Osteocyte (in vitro differentiated cells): ENCODE results near the gene HUNK. TPM values are rescaled to one million over a fixed set of nuclear protein-coding genes. Genes with fewer than 3 reads are reported as not detected.

Experiments
- DNase-seq: peaks from one replicate; pipeline ENCODE4 v3.0.0; 2021; ENCODE audit warnings: mixed read lengths; ENCODE audit not compliant: unreplicated experiment; ENCODE audit errors: extremely low spot score
- H3K27ac Mint-ChIP-seq: one replicate; pipeline ENCODE4 v1.8.0; 2021; ENCODE audit warnings: mild to moderate bottlenecking, mixed read lengths; ENCODE audit not compliant: unreplicated experiment
- H3K27me3 Mint-ChIP-seq: one replicate; pipeline ENCODE4 v1.8.0; 2021; ENCODE audit warnings: mixed read lengths; ENCODE audit not compliant: unreplicated experiment
- H3K36me3 Mint-ChIP-seq: one replicate; pipeline ENCODE4 v1.8.0; 2021; ENCODE audit warnings: mixed read lengths; ENCODE audit not compliant: unreplicated experiment
- H3K4me1 Mint-ChIP-seq: one replicate; pipeline ENCODE4 v1.8.0; 2021; ENCODE audit warnings: mixed read lengths; ENCODE audit not compliant: unreplicated experiment
- H3K4me3 Mint-ChIP-seq: one replicate; pipeline ENCODE4 v1.8.0; 2021; ENCODE audit warnings: mild to moderate bottlenecking, moderate library complexity, mixed read lengths; ENCODE audit not compliant: unreplicated experiment
- H3K9me3 Mint-ChIP-seq: one replicate; pipeline ENCODE4 v1.8.0; 2021; ENCODE audit warnings: mixed read lengths; ENCODE audit not compliant: unreplicated experiment
- total RNA-seq: library from RNA; stranded (reverse); gene quantifications from 2 replicates; pipeline ENCODE4 v1.2.1, GENCODE V29; 2021
- TF ChIP-seq, protein P1 (sequence below): fragments of 200-600 bp; sonication (generic); IDR thresholded peaks from 2 replicates; pipeline ENCODE4 v1.5.0; 2021; ENCODE audit warnings: antibody characterized with exemption, mild to moderate bottlenecking, moderate library complexity

Gene HUNK
- total RNA-seq, 1 donor from 2014 or later: 0.83 TPM

DNA sequence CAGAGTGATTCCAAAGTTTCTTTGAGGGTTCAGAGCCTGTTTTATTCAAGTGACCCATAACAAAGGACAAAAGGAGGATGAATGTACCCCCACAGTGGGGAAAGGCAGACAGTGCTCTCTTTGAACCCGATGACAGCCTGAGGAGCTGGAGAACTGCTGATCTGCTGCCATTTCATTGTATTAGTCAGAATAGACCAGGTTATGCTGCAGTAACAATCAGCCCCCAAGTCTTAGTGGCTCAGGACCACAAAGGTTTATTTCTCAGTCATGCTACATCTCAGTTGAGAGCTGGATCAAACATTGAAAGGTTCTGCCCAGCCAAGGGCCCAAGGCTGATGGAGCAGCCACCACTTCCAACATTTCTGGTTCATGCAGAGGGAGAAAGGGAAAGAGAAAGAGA lies 88.9 kb downstream of the HUNK start:
- Mint-ChIP-seq H3K4me3 (no peak overlapping the region), H3K27me3 (no peaks in the 10 kb centered on the region), H3K4me1 (no peaks in the 10 kb centered on the region), H3K27ac (no peak overlapping the region), H3K9me3 (no peaks in the 10 kb centered on the region), H3K36me3 (no peaks in the 10 kb centered on the region)
- DNase-seq: no peak
- TF ChIP-seq, protein P1, sequence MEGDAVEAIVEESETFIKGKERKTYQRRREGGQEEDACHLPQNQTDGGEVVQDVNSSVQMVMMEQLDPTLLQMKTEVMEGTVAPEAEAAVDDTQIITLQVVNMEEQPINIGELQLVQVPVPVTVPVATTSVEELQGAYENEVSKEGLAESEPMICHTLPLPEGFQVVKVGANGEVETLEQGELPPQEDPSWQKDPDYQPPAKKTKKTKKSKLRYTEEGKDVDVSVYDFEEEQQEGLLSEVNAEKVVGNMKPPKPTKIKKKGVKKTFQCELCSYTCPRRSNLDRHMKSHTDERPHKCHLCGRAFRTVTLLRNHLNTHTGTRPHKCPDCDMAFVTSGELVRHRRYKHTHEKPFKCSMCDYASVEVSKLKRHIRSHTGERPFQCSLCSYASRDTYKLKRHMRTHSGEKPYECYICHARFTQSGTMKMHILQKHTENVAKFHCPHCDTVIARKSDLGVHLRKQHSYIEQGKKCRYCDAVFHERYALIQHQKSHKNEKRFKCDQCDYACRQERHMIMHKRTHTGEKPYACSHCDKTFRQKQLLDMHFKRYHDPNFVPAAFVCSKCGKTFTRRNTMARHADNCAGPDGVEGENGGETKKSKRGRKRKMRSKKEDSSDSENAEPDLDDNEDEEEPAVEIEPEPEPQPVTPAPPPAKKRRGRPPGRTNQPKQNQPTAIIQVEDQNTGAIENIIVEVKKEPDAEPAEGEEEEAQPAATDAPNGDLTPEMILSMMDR: no peak

DNA sequence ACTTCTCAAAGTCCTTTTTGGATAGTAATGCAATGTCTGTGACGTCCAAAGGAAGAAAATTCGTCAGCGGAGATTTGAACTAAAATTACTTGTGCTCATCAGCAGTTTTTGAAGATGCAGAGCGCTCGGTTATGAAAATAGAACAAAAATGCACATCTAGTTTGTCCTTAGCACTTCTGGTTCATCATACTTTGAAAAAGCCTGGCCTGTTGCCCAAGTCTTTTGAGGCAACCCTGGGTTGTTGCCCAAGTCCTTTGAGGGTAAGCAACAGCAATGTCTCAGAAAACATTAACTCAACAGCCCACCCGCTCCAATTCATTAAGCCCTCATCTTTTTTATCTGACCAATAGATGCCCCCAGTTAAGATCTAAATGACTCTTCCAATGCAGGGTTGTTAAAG lies 91.9 kb downstream of the HUNK start:
- Mint-ChIP-seq H3K4me3 (no peak overlapping the region), H3K36me3 (no peaks in the 10 kb centered on the region), H3K4me1 (no peaks in the 10 kb centered on the region), H3K27ac (no peak overlapping the region), H3K27me3 (no peaks in the 10 kb centered on the region), H3K9me3 (no peaks in the 10 kb centered on the region)
- TF ChIP-seq, protein P1: no peak
- DNase-seq: no peak

DNA sequence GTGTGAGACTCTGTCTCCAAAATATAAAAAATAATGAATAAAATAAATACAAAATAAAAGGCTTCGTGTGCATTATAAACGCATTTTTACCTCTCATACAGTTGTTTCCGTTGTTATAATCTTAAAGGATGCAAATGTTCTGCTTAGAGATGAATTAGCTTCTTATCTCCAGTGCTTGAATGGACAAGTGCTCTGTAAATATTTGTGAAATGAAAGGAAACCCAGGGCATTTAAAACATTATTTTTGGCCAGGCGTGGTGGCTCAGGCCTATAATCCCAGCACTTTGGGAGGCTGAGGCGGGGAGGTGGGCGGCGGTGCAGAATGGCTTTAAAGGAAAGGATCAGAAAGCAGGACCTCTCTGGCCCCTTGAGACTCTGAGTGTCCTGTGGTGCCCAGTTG lies 94.5 kb downstream of the HUNK start:
- Mint-ChIP-seq H3K36me3 (no peaks in the 10 kb centered on the region), H3K4me3 (no peak overlapping the region), H3K27me3 (no peaks in the 10 kb centered on the region), H3K9me3 (no peaks in the 10 kb centered on the region), H3K4me1 (no peaks in the 10 kb centered on the region), H3K27ac (no peak overlapping the region)
- TF ChIP-seq, protein P1: no peak
- DNase-seq: no peak

DNA sequence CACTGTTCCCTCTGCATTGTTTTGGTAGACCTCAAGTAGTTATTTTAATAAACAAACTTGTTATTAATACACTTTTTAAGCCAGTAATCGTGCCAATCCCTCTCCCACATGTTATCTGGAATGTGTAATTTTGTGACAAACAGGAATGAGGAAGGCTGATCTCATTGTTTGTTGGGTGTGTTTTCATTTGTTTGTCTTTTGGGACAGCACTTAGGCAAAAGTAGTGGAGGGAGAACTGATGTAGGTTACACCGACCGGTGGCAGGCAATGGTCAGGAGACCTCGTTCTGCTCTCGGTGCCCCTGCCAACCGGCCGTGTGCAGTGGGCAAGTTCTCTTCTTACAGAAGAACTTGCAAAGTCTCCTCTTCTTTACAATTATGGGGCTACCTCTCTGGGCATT lies 99.8 kb downstream of the HUNK start:
- Mint-ChIP-seq H3K9me3 (no peaks in the 10 kb centered on the region), H3K27me3 (no peaks in the 10 kb centered on the region), H3K27ac (no peak overlapping the region), H3K4me3 (no peak overlapping the region), H3K4me1 (no peaks in the 10 kb centered on the region), H3K36me3 (no peaks in the 10 kb centered on the region)
- TF ChIP-seq, protein P1: no peak
- DNase-seq: no peak

DNA sequence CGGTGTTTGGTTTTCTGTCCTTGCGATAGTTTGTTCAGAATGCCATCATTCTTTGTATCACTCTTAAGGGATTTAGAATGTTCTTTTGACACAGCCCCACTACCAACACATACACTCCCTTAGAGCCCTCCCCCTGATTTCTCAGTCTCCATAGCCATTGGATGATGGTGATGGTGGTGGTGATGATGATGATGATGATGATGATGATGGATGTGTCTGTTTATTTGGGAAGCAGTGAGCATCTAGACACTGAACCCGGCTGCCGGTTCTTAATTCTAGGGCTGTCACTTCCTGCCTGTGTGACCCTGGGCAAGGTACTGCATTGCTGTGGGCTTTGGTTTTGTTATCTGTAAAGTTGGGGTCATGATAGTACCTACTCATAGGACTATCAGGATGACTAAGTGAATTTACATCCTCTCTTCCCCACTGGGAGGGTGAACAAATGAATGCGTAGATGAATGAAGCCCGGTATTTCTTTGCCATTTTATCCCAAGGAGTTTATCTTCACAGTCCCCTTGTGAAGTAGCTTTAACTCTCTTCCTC lies 100.7 kb downstream of the HUNK start:
- H3K27ac Mint-ChIP-seq: no peak overlapping the region

More for the DNA sequence above, 100.7 kb downstream of the HUNK start:
- no peak overlapping the region for H3K4me3 Mint-ChIP-seq
- no peaks in the 10 kb centered on the region for H3K4me1 Mint-ChIP-seq
- no peaks in the 10 kb centered on the region for H3K27me3 Mint-ChIP-seq
- no peaks in the 10 kb centered on the region for H3K36me3 Mint-ChIP-seq
- TF ChIP-seq, protein P1: no peak
- no peak for DNase-seq
- no peaks in the 10 kb centered on the region for H3K9me3 Mint-ChIP-seq
